ENCODE measurements around the gene MC1R.
"Not testable (repeated sequence)": the region's sequence is repeated elsewhere in the genome, so short reads cannot be mapped to it uniquely, and the experiment has no call there.

MC1R gene

GRCh38 chr16:89962754-89963498, 44.3 kb downstream of the MC1R start:
- no peak for DNase-seq (ENCODE audit: low read depth)

- no peak for DNase-seq (ENCODE audit: low read depth)
These were observed 45.5 kb downstream of the MC1R start for GRCh38 chr16:89964201-89964600.

DNA sequence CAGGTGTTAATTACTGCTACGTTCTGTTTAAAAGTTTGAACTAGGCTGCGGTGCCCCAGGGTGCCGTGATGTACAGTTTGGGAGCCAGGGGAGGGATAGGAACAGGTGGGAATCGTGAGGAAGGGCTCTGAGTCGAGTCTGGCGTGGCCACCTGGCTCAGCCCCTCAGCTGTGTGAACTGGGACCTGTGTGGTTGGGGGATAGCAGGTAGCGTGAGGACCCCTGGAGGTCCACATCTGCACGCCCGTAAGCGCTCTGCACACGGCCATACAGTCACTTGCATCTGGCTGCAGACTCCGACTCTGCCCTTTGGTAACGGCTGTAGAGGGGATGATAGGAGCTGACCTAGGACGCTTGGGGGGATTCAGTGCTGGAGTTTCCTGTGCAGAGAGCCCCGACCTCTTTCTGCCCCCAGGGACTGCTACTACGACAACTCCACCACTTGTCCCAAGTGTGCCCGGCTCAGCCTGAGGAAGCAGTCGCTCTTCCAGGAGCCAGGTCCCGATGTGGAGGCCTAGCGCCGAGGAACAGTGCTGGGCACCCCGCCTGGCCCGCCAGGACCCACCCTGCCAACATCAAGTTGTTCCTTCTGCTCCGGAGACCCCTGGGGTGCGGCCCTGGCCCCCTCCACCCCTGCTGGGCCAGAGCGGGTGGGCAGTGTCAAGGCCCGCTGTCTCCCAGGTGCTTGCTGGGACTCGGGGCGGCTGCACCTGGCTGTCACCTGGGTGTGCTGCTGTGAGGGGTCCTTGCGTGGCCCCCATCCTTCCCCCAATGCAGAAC, 47.0 kb downstream of the MC1R start:
- DNase-seq (ENCODE audit: low read depth): no peak

GRCh38 chr16:89966756-89967155, 48.1 kb downstream of the MC1R start:
- DNase-seq (ENCODE audit: low read depth): no peak

GRCh38 chr16:89967436-89967835, 48.8 kb downstream of the MC1R start:
- DNase-seq (ENCODE audit: low read depth): not testable (repeated sequence)

DNA sequence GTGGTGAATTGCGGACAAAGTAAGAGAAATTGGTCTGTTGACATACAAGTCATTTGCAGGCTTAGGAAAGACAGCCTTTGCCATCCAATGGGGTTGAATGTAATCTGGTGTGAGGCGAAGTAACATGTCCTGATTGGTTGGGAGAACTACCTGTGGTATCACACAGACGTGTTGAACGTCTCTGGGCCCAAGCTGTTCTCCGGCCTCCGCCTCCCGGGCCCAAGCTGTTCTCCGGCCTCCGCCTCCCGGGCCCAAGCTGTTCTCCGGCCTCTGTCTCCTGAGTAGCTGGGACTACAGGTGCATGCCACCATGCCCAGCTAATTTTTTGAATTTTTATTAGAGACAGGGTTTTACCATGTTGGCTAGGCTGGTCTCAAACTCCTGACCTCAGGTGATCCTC, 49.4 kb downstream of the MC1R start:
- not testable (repeated sequence) for DNase-seq (ENCODE audit: low read depth)

- DNase-seq (ENCODE audit: low read depth): no peak
These were observed 51.2 kb downstream of the MC1R start for GRCh38 chr16:89969741-89970410.

All from fibroblast of gingiva (primary cell).